ENCODE data around the gene ARHGEF7. TPM values are rescaled to one million over a fixed set of nuclear protein-coding genes. Genes with fewer than 3 reads are reported as not detected.

Gene ARHGEF7
- total RNA-seq, 1 donor from 2014 or later = 73.7 TPM

DNA sequence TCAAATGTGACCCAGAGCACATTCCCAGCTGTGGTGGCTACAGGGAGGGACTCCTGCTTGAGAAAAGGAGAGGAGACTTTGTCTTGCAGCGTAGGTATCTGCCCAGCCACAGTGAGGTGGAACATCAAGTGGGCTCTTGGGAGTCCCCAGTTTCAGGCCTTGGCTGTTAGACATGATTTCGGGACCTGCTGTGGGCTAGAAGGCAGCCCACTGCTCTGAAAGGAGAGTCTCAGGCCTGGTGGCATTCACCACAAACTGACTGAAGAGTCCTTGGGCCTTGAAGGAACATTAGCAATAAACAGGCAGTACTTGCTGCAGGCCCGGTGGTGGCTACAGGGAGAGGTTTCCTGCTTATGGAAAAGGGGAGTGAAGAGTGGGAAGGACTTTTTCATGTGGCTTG is 143.5 kb downstream of the ARHGEF7 start:
- TF ChIP-seq EZH2 (IDR thresholded peaks at IDR 0.05; ENCODE audit: insufficient read depth, low read length) (no peak), CTCF (IDR thresholded peaks at IDR 0.05; ENCODE audit: insufficient read depth, low read depth, low read length) (no peak)
- Histone ChIP-seq H3K36me3 (ENCODE audit: insufficient read depth, low read length) (peaks cover 7% of the 10 kb centered on the region), H3K4me2 (ENCODE audit: low read length) (no peak overlapping the region), H3K27ac (ENCODE audit: low read depth, low read length) (no peak overlapping the region), H3K4me1 (ENCODE audit: insufficient read depth, low read length) (no peaks in the 10 kb centered on the region), H2AFZ (ENCODE audit: low read depth, low read length) (no peak overlapping the region), H4K20me1 (ENCODE audit: insufficient read depth, low read length) (peaks cover 51% of the 10 kb centered on the region), H3K27me3 (ENCODE audit: insufficient read depth, low read length) (no peaks in the 10 kb centered on the region), H3K79me2 (ENCODE audit: insufficient read depth, low read length) (peaks cover 18% of the 10 kb centered on the region), H3K9ac (ENCODE audit: low read length) (no peak overlapping the region), H3K9me3 (ENCODE audit: insufficient read depth, low read depth, low read length) (no peaks in the 10 kb centered on the region), H3K4me3 (ENCODE audit: insufficient read depth, low read depth, low read length) (no peak overlapping the region)
- H3K4me3 Mint-ChIP-seq (ENCODE audit: unreplicated experiment) = no peak overlapping the region
- no peak overlapping the region for H3K27ac Mint-ChIP-seq (ENCODE audit: unreplicated experiment)
- FAIRE-seq (no peak), DNase-seq (ENCODE audit: low read depth) (no peak)
- H3K27me3 Mint-ChIP-seq (ENCODE audit: low read depth, unreplicated experiment) = no peaks in the 10 kb centered on the region
- peaks cover 2% of the 10 kb centered on the region for H3K4me1 Mint-ChIP-seq (ENCODE audit: low read depth, unreplicated experiment)
- H3K36me3 Mint-ChIP-seq (ENCODE audit: low read depth, unreplicated experiment) = peaks cover 46% of the 10 kb centered on the region
- no peaks in the 10 kb centered on the region for H3K9me3 Mint-ChIP-seq (ENCODE audit: unreplicated experiment)

GRCh38 chr13:111259058-111259457 is 143.9 kb downstream of the ARHGEF7 start:
- DNase-seq (ENCODE audit: low read depth) (no peak), FAIRE-seq (no peak)
- Mint-ChIP-seq H3K9me3 (ENCODE audit: unreplicated experiment) (no peaks in the 10 kb centered on the region), H3K36me3 (ENCODE audit: low read depth, unreplicated experiment) (peaks cover 42% of the 10 kb centered on the region), H3K27ac (ENCODE audit: unreplicated experiment) (no peak overlapping the region), H3K4me1 (ENCODE audit: low read depth, unreplicated experiment) (peaks cover 2% of the 10 kb centered on the region), H3K4me3 (ENCODE audit: unreplicated experiment) (no peak overlapping the region), H3K27me3 (ENCODE audit: low read depth, unreplicated experiment) (no peaks in the 10 kb centered on the region)
- no peak overlapping the region for H3K4me3 ChIP-seq (ENCODE audit: insufficient read depth, low read depth, low read length)
- no peak overlapping the region for H3K27ac ChIP-seq (ENCODE audit: low read depth, low read length)
- peaks cover 7% of the 10 kb centered on the region for H3K36me3 ChIP-seq (ENCODE audit: insufficient read depth, low read length)
- H3K27me3 ChIP-seq (ENCODE audit: insufficient read depth, low read length) = no peaks in the 10 kb centered on the region
- peaks cover 20% of the 10 kb centered on the region for H3K79me2 ChIP-seq (ENCODE audit: insufficient read depth, low read length)
- H4K20me1 ChIP-seq (ENCODE audit: insufficient read depth, low read length) = peaks cover 53% of the 10 kb centered on the region
- no peaks in the 10 kb centered on the region for H3K4me1 ChIP-seq (ENCODE audit: insufficient read depth, low read length)
- no peak overlapping the region for H2AFZ ChIP-seq (ENCODE audit: low read depth, low read length)
- TF ChIP-seq EZH2 (IDR thresholded peaks at IDR 0.05; ENCODE audit: insufficient read depth, low read length) (no peak), CTCF (IDR thresholded peaks at IDR 0.05; ENCODE audit: insufficient read depth, low read depth, low read length) (no peak)
- H3K9me3 ChIP-seq (ENCODE audit: insufficient read depth, low read depth, low read length) = no peaks in the 10 kb centered on the region
- no peak overlapping the region for H3K9ac ChIP-seq (ENCODE audit: low read length)
- H3K4me2 ChIP-seq (ENCODE audit: low read length) = no peak overlapping the region

- Histone ChIP-seq H3K79me2 (ENCODE audit: insufficient read depth, low read length) (peaks cover 21% of the 10 kb centered on the region), H3K4me2 (ENCODE audit: low read length) (no peak overlapping the region), H3K9ac (ENCODE audit: low read length) (no peak overlapping the region), H3K4me3 (ENCODE audit: insufficient read depth, low read depth, low read length) (no peak overlapping the region), H3K27ac (ENCODE audit: low read depth, low read length) (no peak overlapping the region), H4K20me1 (ENCODE audit: insufficient read depth, low read length) (peaks cover 56% of the 10 kb centered on the region), H3K36me3 (ENCODE audit: insufficient read depth, low read length) (peaks cover 3% of the 10 kb centered on the region), H2AFZ (ENCODE audit: low read depth, low read length) (no peak overlapping the region), H3K9me3 (ENCODE audit: insufficient read depth, low read depth, low read length) (no peaks in the 10 kb centered on the region), H3K4me1 (ENCODE audit: insufficient read depth, low read length) (no peaks in the 10 kb centered on the region), H3K27me3 (ENCODE audit: insufficient read depth, low read length) (no peaks in the 10 kb centered on the region)
- H3K9me3 Mint-ChIP-seq (ENCODE audit: unreplicated experiment) = peaks cover 2% of the 10 kb centered on the region
- TF ChIP-seq CTCF (IDR thresholded peaks at IDR 0.05; ENCODE audit: insufficient read depth, low read depth, low read length) (no peak), EZH2 (IDR thresholded peaks at IDR 0.05; ENCODE audit: insufficient read depth, low read length) (no peak)
- no peak for FAIRE-seq
- peaks cover 2% of the 10 kb centered on the region for H3K4me1 Mint-ChIP-seq (ENCODE audit: low read depth, unreplicated experiment)
- DNase-seq (ENCODE audit: low read depth) = no peak
- H3K4me3 Mint-ChIP-seq (ENCODE audit: unreplicated experiment) = no peak overlapping the region
- H3K27me3 Mint-ChIP-seq (ENCODE audit: low read depth, unreplicated experiment) = no peaks in the 10 kb centered on the region
- no peak overlapping the region for H3K27ac Mint-ChIP-seq (ENCODE audit: unreplicated experiment)
- peaks cover 33% of the 10 kb centered on the region for H3K36me3 Mint-ChIP-seq (ENCODE audit: low read depth, unreplicated experiment)
Measured at GRCh38 chr13:111261326-111261725, 146.2 kb downstream of the ARHGEF7 start.
